HG03175 (cell line): ENCODE measurements around the gene ROBO2.

Experiments
- ATAC-seq: cut with Tn5 transposase; IDR thresholded peaks from one replicate; pipeline ENCODE4 v1.9.1; 2021; ENCODE audit warnings: mild to moderate bottlenecking, moderate library complexity; ENCODE audit not compliant: unreplicated experiment

ROBO2 gene

GRCh38 chr3:77039606-77040171 lies at the start of gene ROBO2:
Gene ROBO2, plus strand, starts transcription at chr3:77040099. Its CDS starts 687 bp downstream, at chr3:77040786.
- no peak for ATAC-seq

- ATAC-seq, result no peak
Observed at GRCh38 chr3:76990606-76991005, 49.3 kb upstream of the ROBO2 start.

- ATAC-seq, result no peak
Observed at GRCh38 chr3:76991165-76991564, 48.7 kb upstream of the ROBO2 start.

DNA sequence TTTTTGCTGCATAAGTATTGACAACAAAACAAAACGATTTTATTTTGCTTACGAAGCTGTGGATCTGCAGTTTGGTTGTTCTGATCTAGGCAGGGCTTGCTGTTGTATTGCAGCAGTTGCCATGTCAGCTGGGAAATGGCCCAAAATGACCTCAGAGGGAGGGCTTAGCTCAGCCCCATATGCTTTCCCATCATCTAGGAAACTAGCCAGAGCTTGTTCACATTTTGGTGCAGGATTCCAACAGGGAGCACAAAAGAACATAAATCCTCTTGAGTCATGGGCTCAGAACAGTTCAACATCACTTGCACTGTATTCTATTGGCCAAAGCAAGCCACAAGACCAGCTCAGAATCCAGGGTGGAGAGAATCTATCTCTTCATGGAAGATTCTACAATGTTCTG lies 42.2 kb upstream of the ROBO2 start:
- no peak for ATAC-seq

DNA sequence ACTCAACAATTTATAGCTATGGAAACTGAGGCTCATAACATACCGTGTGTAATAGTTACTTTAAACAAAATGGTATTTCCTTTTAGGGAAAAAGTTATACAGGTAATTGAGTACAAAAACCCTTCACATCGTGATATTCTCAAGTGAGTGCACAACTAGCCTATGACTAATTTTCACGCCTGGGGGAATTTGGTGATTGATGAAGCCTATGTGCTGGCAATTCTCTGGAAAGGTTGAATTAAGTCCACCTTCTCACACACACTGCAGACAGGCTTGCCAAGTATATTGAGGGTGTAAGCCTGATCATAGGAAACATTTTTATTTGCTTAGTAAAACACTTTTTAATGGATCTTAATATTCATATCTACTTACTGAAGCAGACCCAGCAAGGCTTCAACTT lies 41.3 kb upstream of the ROBO2 start:
- no peak for ATAC-seq

DNA sequence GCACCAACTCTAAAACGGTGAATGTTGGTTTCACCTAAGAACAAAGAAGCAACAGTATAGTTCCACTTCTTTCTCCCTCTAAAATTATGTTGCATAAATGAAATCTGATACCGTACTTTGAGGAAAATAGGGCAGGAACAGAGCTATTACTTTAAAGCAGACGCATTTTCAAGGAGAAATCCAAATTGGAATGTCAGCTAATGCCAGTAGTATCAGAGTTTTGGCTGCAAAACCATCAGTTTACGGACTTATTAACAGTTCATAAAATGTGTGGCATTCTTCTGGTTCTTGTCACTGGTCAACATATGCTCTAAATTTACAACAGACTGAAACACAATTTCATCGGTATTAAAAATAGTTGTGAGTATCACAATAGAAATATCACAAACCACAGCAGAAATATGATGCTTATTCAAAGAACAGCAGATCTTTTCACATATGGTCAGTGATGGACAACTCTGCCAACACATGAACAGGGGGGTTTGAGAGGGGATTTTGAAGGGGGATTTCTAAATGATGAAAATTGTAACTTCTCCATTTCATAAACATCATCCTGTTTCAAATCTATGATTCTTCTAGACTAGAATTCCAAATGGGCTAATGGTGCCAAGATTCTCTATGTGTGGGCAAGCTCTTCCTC lies 38.7 kb upstream of the ROBO2 start:
- ATAC-seq, result no peak

- no peak for ATAC-seq
Observed at GRCh38 chr3:77014226-77014625, 25.7 kb upstream of the ROBO2 start.

DNA sequence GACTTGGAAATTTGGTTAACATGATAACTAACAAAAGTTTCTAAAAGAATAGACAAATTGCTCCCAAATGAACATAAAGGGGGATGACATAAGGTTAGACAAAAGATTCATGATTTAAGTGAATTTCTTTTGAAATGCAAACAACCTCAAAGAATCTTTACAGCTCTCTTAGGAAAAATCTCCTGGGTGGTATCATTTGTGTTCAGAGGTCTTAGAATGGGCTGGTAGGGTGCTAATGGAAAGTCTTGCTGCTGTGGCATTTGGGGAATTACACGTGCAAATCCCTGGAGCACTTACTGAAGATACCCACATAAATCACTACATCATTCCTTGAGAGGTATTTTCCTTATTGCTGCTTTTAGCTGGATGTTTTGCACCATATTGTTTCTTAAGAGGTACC lies 14.4 kb upstream of the ROBO2 start:
- no peak for ATAC-seq

DNA sequence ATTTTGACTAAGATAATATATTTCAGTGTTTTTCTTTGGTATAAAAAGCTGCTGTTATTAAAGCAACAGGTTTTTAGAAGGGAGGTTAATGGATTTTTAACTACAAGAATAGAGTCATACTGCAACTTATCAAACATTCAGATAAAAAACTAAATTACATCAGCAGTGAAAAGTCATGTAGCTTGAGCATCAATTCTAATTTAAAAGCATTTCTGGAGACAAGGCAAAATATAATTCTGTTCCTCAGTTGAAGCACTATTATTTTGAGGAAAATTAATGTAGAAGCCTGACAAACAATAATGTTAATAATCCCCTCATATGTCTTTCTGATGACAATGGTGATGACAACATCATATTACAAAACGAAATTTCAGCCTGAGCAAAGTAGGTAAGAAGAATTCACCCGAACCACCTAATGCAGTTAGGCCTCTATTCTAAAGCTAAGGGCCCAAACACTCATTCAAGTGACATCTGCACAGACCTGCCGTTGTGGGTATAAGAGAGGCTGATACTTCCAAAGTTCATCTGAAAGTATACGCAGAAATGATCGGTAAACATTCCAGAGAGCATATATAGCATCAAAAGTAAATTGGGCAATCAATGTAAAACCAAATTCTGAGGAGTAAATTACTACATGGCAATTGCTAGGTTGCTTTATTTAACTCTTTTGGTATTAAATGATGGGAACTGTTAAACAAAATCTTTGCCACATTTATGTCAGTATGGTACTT lies 12.8 kb upstream of the ROBO2 start:
- ATAC-seq, result no peak

GRCh38 chr3:77028005-77028404 lies 11.9 kb upstream of the ROBO2 start:
- no peak for ATAC-seq

GRCh38 chr3:77038468-77038929 lies 1.4 kb upstream of the ROBO2 start:
- no peak for ATAC-seq

- no peak for ATAC-seq
Observed at GRCh38 chr3:77038930-77039605, 831 bp upstream of the ROBO2 start.

DNA sequence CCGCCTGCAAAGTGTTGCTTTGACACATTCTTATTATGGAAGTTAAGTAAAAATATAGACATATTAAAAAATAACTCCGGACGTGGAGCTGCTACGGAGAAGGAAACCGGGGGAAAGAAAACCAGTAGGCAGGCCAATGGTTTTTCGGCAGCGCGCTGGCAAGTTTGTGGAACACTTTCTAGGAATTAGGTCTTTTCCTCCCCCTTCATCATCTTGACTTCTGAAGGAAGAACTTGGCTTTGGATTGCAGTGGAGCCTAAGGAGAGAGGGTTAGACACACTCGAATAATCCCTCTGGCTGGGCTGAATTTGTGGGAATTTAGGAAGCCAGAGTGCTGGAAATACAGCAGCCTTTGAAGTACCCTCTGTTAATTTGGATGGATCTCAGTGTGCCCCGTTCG lies 317 bp downstream of the ROBO2 start:
- ATAC-seq, result no peak

- no peak for ATAC-seq
Observed at GRCh38 chr3:77040926-77041722, 1.2 kb downstream of the ROBO2 start.

- ATAC-seq, result no peak
Observed at GRCh38 chr3:77041811-77042210, 1.9 kb downstream of the ROBO2 start.

DNA sequence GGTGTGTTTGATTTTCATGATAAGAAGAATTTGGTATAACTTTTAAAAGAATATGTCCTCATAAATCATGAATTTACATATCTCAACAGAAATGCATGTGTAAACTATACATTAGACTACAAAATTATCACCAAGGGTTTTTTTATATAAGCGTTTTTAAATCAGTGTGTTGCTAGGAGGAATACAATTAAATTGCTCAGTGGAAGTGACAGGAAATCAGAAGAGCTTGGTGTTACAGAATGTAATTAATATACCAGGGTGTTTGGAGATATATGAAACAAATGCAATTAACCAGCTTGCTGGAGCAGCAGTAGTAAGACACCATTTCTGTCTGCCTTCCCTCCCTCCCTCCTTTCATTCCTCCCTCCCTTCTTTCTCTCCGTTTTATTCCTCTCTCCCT lies 2.4 kb downstream of the ROBO2 start:
- ATAC-seq, result no peak

DNA sequence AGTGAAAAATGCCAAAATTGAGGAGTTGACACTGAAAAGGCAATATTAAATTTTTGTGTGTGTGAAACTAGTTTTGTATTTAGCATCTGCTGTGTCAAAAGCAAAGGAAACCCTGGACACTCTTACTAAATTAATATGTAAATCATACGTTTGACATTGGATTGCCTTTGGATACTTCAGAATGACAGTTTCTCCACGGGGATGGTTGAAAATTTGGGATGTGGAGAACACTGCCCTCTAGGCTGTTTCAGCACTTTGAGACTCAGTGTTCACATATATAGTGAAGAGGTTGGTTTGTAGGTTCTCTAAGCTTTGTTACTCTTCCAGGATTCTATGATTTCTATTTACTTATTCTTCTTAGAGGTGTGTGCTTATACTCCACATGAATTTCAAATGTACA lies 3.0 kb downstream of the ROBO2 start:
- ATAC-seq, result no peak

DNA sequence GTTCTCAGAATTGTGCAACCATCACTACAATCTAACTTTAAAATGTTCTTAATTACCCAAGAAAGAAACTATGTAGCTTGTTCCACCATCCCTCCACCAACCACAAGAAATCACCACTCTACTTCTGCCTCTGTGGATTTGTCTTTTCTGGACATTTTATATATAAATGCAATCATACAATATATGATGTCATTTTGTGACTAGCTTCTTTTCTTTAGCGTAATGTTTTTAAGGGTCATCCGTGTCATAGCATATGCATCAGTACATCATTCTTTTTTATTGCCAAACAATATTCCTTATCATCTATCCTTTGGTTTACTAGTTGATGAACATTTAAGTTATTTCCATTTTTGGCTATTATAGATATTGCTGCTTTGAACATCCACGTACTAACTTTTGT lies 5.8 kb downstream of the ROBO2 start:
- ATAC-seq, result no peak

DNA sequence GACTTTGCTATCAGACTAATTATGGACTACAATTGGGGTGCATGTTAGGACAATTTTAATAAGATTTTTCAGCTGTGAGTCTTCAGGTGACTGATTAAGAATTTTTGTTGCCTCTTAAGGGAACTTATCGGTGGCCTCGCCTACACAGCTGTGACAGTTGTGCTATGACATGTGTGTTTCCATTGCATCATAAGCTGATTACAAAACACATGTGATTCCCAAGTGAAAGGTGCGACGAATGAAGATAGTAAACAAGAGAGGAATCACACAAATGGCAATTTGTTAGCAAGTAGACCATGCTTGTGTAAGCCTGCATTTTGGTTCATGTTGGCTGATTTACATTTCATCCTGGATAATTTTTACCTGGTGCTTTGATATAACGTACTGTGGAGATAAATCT lies 8.3 kb downstream of the ROBO2 start:
- no peak for ATAC-seq

DNA sequence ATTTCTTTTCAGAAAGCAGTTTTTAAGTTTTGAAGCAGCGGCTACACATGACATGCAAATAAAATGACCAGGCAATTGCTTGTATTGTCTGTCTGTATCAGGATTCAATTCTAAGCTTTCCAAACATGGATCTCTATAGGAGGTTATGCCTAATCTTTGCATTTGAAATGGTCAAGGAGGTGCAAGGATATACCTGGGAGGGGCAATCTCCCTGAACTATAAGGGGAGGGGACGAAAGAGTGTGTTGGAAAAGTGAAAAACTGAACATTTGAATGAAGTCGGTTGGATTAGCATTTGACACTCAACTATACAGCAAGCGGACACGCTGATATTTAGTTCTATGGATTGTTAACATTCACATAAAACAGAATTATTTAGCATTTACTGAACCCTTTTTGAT lies 11.7 kb downstream of the ROBO2 start:
- no peak for ATAC-seq

DNA sequence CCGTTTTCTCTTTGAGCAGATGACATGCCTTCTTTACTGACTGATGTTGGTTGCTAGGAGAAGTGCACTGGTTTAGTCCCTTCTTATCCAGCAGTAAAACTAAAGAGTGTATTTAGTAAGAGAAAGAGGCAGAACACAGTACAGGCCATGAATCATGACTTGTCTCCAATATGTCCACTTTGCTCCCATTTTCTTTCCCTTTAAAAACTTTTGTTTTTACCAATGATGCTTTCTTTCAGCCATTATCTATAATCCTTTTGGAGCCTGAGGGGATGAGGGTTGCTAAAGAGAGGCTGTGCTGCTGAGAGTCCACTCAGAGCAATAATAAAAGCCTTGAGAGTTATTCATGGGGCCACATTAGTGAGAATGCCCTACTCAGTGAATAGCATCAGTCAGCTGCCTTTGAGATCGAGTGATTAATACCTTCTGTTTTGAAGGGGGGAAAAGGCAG lies 12.2 kb downstream of the ROBO2 start:
- ATAC-seq, result no peak
